OCI-LY1 (cell line): ENCODE results near the gene OR6C4.

Source experiments
- H2AFZ ChIP-seq: fragments of 200-600 bp; sonication (generic), shearing (Covaris generic); 2 replicates; pipeline ENCODE4 v1.6.0; 2014; ENCODE audit warnings: antibody characterized with exemption, mild to moderate bottlenecking, low read length
- H3F3A ChIP-seq: fragments of 200-600 bp; sonication (generic), shearing (Covaris generic); 2 replicates; pipeline ENCODE4 v1.6.0; 2014; ENCODE audit warnings: mild to moderate bottlenecking, antibody characterized with exemption, low read length, moderate library complexity; ENCODE audit not compliant: insufficient read depth
- H3K27ac ChIP-seq: fragments of 200-600 bp; sonication (generic); 2 replicates; pipeline ENCODE4 v1.5.1; 2014; ENCODE audit warnings: low read length, mixed run types, mild to moderate bottlenecking, low read depth; ENCODE audit not compliant: poor library complexity, severe bottlenecking
- H3K27me3 ChIP-seq: fragments of 200-600 bp; sonication (generic); 2 replicates; pipeline ENCODE4 v1.6.0; 2014; ENCODE audit warnings: antibody characterized with exemption, mild to moderate bottlenecking, low read length, moderate library complexity; ENCODE audit not compliant: insufficient read depth
- H3K36me3 ChIP-seq: fragments of 200-600 bp; sonication (generic); 2 replicates; pipeline ENCODE4 v1.6.1; 2014; ENCODE audit warnings: mild to moderate bottlenecking, antibody characterized with exemption, low read length, moderate library complexity, mixed read lengths; ENCODE audit not compliant: insufficient read depth
- H3K4me1 ChIP-seq: fragments of 200-600 bp; sonication (generic); 2 replicates; pipeline ENCODE4 v1.5.1; 2014; ENCODE audit warnings: mild to moderate bottlenecking, low read length, moderate library complexity; ENCODE audit not compliant: insufficient read depth, severe bottlenecking
- H3K4me2 ChIP-seq: fragments of 200-600 bp; sonication (generic), shearing (Covaris generic); 2 replicates; pipeline ENCODE4 v1.6.1; 2014; ENCODE audit warnings: low read length
- H3K4me3 ChIP-seq: fragments of 200-600 bp; sonication (generic); 2 replicates; pipeline ENCODE4 v1.5.1; 2014; ENCODE audit warnings: low read length, low read depth, mild to moderate bottlenecking, mixed read lengths; ENCODE audit not compliant: poor library complexity, severe bottlenecking
- H3K79me2 ChIP-seq: fragments of 200-600 bp; shearing (Covaris generic); 2 replicates; pipeline ENCODE4 v1.6.1; 2016; ENCODE audit warnings: mixed run types, low read length, mixed read lengths; ENCODE audit not compliant: insufficient read depth
- H3K9ac ChIP-seq: fragments of 200-600 bp; sonication (generic), shearing (Covaris generic); 2 replicates; pipeline ENCODE4 v1.6.1; 2014; ENCODE audit warnings: mild to moderate bottlenecking, low read length, mixed read lengths
- H3K9me2 ChIP-seq: fragments of 200-600 bp; sonication (generic), shearing (Covaris generic); 2 replicates; pipeline ENCODE4 v1.6.1; 2014; ENCODE audit warnings: low read depth, mild to moderate bottlenecking, low read length, mixed read lengths
- H3K9me3 ChIP-seq: fragments of 200-600 bp; shearing (Covaris generic); 2 replicates; pipeline ENCODE4 v1.6.1; 2014; ENCODE audit warnings: low read length, mixed read lengths
- H4K20me1 ChIP-seq: fragments of 200-600 bp; sonication (generic), shearing (Covaris generic); 2 replicates; pipeline ENCODE4 v1.6.0; 2016; ENCODE audit warnings: mild to moderate bottlenecking, low read length; ENCODE audit not compliant: insufficient read depth
- EZH2 ChIP-seq: fragments of 200-600 bp; sonication (generic), shearing (Covaris generic); IDR thresholded peaks from 2 replicates; pipeline ENCODE4 v1.8.0; 2017; ENCODE audit warnings: borderline replicate concordance, mixed run types, mild to moderate bottlenecking, antibody characterized with exemption, low read length, moderate library complexity, mixed read lengths
- TF ChIP-seq, protein P1 (sequence below): fragments of 200-600 bp; sonication (generic), shearing (Covaris generic); IDR thresholded peaks from 2 replicates; pipeline ENCODE4 v1.5.1; 2017; ENCODE audit warnings: mild to moderate bottlenecking, antibody characterized with exemption, low read length, moderate library complexity, mixed read lengths

OR6C4 gene

DNA sequence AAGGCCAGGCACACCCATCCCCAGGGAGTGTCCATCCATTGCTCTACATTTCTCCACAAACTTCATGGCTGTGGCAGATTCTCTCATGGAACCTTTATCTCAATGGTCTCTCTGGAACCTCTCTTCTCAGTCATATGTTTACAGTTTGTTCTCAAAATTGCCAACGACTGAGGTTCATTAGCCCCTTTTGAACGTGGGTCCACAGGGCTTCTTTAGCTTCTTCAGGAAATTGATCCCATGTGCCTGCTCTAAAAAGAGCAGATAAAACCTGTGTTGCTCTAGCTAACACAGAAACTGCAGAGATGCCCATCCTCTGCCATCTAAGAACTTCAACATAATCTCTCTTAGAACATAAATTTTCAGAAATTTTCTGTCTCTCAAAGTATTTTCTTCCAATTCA is at the start of gene OR6C4:
TSS of gene OR6C4 (plus strand) at position 301 of the 400 bp plus-strand sequence. CDS start 1,625 bp downstream, outside the sequence.
- Histone ChIP-seq H3K4me3 (no peak within 1 kb of the TSS), H3F3A (no peaks in the 10 kb centered on the region), H2AFZ (no peak within 1 kb of the TSS), H3K4me2 (no peak within 1 kb of the TSS), H3K27ac (no peak within 1 kb of the TSS), H3K9ac (no peak within 1 kb of the TSS), H3K36me3 (no peaks in the 10 kb centered on the region), H3K9me2 (no peaks in the 10 kb centered on the region), H3K27me3 (no peaks in the 10 kb centered on the region), H3K79me2 (no peaks in the 10 kb centered on the region), H3K4me1 (no peaks in the 10 kb centered on the region), H3K9me3 (no peaks in the 10 kb centered on the region), H4K20me1 (no peaks in the 10 kb centered on the region)
- TF ChIP-seq, protein P1, sequence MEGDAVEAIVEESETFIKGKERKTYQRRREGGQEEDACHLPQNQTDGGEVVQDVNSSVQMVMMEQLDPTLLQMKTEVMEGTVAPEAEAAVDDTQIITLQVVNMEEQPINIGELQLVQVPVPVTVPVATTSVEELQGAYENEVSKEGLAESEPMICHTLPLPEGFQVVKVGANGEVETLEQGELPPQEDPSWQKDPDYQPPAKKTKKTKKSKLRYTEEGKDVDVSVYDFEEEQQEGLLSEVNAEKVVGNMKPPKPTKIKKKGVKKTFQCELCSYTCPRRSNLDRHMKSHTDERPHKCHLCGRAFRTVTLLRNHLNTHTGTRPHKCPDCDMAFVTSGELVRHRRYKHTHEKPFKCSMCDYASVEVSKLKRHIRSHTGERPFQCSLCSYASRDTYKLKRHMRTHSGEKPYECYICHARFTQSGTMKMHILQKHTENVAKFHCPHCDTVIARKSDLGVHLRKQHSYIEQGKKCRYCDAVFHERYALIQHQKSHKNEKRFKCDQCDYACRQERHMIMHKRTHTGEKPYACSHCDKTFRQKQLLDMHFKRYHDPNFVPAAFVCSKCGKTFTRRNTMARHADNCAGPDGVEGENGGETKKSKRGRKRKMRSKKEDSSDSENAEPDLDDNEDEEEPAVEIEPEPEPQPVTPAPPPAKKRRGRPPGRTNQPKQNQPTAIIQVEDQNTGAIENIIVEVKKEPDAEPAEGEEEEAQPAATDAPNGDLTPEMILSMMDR = no peak
- TF ChIP-seq EZH2 = no peak

DNA sequence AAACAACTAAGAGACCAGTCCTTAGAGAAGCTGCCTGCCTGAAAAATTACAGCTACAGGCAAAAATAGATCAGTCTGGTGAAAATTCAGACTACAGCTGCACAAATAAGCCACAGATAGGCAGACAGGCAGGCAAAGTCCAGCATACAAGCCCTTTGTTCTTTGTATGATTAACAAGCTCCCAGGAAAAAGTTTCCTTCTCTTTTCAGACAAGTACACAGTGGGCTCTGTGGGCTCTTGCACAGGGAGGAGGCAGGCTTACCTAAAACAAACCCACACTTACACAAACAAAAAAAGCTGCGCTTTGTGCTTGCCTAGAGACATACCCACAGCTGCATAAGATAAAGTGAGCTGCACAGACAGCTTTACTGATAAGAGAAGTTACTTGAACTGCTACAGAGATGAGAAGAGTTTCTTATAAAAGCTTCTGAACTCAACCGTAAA is 49.6 kb upstream of the OR6C4 start:
- H3K4me2 ChIP-seq = no peak overlapping the region
- no peaks in the 10 kb centered on the region for H3K4me1 ChIP-seq
- H3K4me3 ChIP-seq = no peak overlapping the region
- H3K27ac ChIP-seq = no peak overlapping the region
- H3K79me2 ChIP-seq = no peaks in the 10 kb centered on the region
- H3K27me3 ChIP-seq = no peaks in the 10 kb centered on the region
- TF ChIP-seq EZH2 = no peak
- TF ChIP-seq, protein P1 = no peak
- H4K20me1 ChIP-seq = no peaks in the 10 kb centered on the region
- no peak overlapping the region for H2AFZ ChIP-seq
- H3K36me3 ChIP-seq = no peaks in the 10 kb centered on the region
- H3K9me3 ChIP-seq = no peaks in the 10 kb centered on the region
- no peaks in the 10 kb centered on the region for H3K9me2 ChIP-seq
- H3K9ac ChIP-seq = no peak overlapping the region
- no peaks in the 10 kb centered on the region for H3F3A ChIP-seq

DNA sequence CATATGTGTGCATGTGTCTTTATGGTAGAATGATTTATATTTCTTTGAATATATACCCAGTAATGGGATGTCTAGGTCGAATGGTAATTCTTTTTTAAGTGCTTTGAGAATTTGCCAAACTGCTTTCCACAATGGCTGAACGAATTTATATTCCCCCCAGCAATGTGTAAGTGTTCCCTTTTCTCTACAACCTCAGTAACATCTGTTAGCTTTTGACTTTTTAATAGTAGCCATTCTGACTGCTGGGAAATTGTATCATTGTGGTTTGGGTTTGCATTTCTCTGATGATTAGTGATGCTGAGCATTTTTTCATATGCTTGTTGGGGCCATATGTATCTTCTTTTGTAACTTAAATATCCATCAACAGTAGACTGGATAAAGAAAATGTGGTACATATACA is 47.8 kb upstream of the OR6C4 start:
- Histone ChIP-seq H3K4me1 (no peaks in the 10 kb centered on the region), H3K36me3 (no peaks in the 10 kb centered on the region), H3K9me3 (no peaks in the 10 kb centered on the region), H3K27me3 (no peaks in the 10 kb centered on the region), H2AFZ (no peak overlapping the region), H4K20me1 (no peaks in the 10 kb centered on the region), H3K27ac (no peak overlapping the region), H3K4me3 (no peak overlapping the region), H3F3A (no peaks in the 10 kb centered on the region), H3K4me2 (no peak overlapping the region), H3K9ac (no peak overlapping the region), H3K79me2 (no peaks in the 10 kb centered on the region), H3K9me2 (no peaks in the 10 kb centered on the region)
- TF ChIP-seq EZH2 = no peak
- TF ChIP-seq, protein P1 = no peak
